ENCODE data around the gene HTR1D. TPM values are rescaled to one million over a fixed set of nuclear protein-coding genes. Genes with fewer than 3 reads are reported as not detected.

HTR1D gene
- total RNA-seq, 1 experiment from 2014 or later, result 15.0 TPM

DNA sequence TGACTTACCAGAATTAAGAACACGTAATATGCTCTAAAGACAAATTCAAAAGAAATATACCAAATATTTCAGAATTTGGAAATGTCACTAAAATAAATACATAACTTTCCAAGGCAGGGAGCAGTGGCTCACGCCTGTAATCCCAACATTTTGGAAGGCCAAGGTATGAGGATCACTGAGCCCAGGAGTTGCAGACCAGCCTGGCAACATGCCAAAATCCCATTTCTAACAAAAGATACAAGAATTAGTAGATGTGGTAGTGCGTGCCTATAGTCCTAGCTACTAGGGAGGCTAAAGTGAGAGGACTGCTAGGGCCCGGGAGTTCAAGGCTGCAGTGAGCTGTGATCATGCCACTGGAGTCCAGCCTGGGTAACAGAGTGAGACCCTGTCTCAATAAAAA is 60.4 kb downstream of the HTR1D start:
- Histone ChIP-seq H3K27me3 (ENCODE audit: insufficient read depth, low read depth) (no peaks in the 10 kb centered on the region), H3F3A (ENCODE audit: insufficient read depth, low read depth) (peaks cover 3% of the 10 kb centered on the region; the same call in 1 of the 2 replicates), H3K4me3 (no peak overlapping the region), H3K9me3 (ENCODE audit: insufficient read depth, low read depth) (no peaks in the 10 kb centered on the region), H3K9me2 (ENCODE audit: insufficient read depth) (no peaks in the 10 kb centered on the region), H3K79me2 (ENCODE audit: low read depth) (peaks cover 90% of the 10 kb centered on the region), H3K36me3 (ENCODE audit: low read depth) (no peaks in the 10 kb centered on the region), H3K4me2 (no peak overlapping the region), H4K20me1 (ENCODE audit: insufficient read depth) (peaks cover 15% of the 10 kb centered on the region), H3K27ac (no peak overlapping the region), H2AFZ (no peak overlapping the region), H3K4me1 (replicated peaks; ENCODE audit: insufficient read depth) (peaks cover 10% of the 10 kb centered on the region; the same call in 1 of the 2 replicates)
- ChIA-PET POLR2A (ENCODE audit: unreplicated experiment) (no interaction called here), CTCF (interaction anchor here (0.7 kb wide), 1 partner anchor 28 kb away, joined by 3 read pairs; no protein-coding TSS in a partner anchor)
- TF ChIP-seq, protein P1, sequence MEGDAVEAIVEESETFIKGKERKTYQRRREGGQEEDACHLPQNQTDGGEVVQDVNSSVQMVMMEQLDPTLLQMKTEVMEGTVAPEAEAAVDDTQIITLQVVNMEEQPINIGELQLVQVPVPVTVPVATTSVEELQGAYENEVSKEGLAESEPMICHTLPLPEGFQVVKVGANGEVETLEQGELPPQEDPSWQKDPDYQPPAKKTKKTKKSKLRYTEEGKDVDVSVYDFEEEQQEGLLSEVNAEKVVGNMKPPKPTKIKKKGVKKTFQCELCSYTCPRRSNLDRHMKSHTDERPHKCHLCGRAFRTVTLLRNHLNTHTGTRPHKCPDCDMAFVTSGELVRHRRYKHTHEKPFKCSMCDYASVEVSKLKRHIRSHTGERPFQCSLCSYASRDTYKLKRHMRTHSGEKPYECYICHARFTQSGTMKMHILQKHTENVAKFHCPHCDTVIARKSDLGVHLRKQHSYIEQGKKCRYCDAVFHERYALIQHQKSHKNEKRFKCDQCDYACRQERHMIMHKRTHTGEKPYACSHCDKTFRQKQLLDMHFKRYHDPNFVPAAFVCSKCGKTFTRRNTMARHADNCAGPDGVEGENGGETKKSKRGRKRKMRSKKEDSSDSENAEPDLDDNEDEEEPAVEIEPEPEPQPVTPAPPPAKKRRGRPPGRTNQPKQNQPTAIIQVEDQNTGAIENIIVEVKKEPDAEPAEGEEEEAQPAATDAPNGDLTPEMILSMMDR (conservative IDR thresholded peaks at IDR 0.05), result no peak
- TF ChIP-seq EZH2 (IDR thresholded peaks at IDR 0.05; ENCODE audit: low read depth), result no peak
- no TSS peak for BruUV-seq (replicated peaks)
- DNase-seq, result no peak
- intact Hi-C loops (cut with micrococcal nuclease; ENCODE audit: unreplicated experiment), result no loop called here

DNA sequence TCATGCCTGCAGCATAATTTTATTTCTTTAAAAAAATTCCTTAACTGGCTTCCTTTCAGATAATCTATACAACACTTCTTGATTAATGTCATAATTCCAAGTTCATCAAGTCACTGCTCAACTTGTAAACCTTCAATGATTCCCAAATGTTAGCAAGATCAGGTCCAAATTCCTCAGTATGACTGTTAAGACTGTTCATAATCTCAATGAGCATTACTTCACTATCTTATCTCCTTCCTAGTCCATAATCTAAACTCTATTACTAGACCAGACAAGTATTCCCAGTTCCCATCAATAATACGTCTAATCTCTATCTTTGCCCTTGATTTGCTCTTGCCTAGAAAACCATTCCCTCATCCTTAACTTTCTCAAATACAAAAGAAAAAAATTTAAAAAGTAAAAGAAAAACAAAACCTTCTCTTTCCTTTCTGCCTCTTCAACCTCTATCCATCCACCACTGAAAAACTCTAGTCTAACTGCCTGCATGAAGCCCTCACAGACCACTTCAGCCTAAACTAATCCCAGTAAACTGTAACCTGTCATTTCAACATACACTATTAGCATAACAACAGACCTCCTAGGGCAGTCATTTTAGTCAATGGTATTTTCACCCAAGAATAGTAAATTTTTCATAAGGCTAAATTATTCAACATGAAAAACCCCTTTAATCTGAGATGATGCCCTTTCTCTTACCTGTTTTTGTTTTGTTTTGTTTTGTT is 64.2 kb downstream of the HTR1D start:
- intact Hi-C loops (cut with micrococcal nuclease; ENCODE audit: unreplicated experiment), result no loop called here
- Histone ChIP-seq H3K4me2 (no peak overlapping the region), H3F3A (ENCODE audit: insufficient read depth, low read depth) (0 out of 2 replicates have a peak, but pooled peaks cover 3% of the 10 kb centered on the region), H3K79me2 (ENCODE audit: low read depth) (peaks cover 72% of the 10 kb centered on the region), H2AFZ (no peak overlapping the region), H3K9me3 (ENCODE audit: insufficient read depth, low read depth) (no peaks in the 10 kb centered on the region), H3K4me3 (no peak overlapping the region), H3K4me1 (replicated peaks; ENCODE audit: insufficient read depth) (no peaks in the 10 kb centered on the region), H3K9me2 (ENCODE audit: insufficient read depth) (no peaks in the 10 kb centered on the region), H3K36me3 (ENCODE audit: low read depth) (no peaks in the 10 kb centered on the region), H4K20me1 (ENCODE audit: insufficient read depth) (peaks cover 12% of the 10 kb centered on the region), H3K27me3 (ENCODE audit: insufficient read depth, low read depth) (no peaks in the 10 kb centered on the region), H3K27ac (no peak overlapping the region)
- POLR2A ChIA-PET (ENCODE audit: unreplicated experiment), result interaction anchor here (0.6 kb wide), 1 partner anchor 26 kb away, joined by 3 read pairs; no protein-coding TSS in a partner anchor
- BruUV-seq (replicated peaks), result no TSS peak
- TF ChIP-seq, protein P1 (conservative IDR thresholded peaks at IDR 0.05), result no peak
- TF ChIP-seq EZH2 (IDR thresholded peaks at IDR 0.05; ENCODE audit: low read depth), result no peak
- DNase-seq, result no peak
- CTCF ChIA-PET, result no interaction called here

DNA sequence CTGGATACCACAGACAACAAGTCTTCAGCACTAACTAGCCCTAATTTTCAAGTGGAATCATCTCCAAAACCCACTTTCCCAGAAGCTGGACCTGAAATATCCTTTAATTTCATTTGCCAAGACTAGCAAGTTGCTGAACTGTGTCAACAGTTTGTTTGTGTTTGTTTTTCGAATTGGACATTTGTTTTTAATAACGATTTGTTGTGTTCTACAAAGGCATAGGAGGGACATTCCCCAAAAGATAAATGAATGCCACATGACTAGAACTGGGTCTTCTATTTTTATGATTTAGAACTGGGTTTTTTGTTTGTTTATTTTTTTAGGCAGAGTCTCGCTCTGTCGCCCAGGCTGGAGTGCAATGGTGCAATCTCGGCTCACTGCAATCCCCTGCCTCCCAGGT is 66.6 kb downstream of the HTR1D start:
- Histone ChIP-seq H3K9me2 (ENCODE audit: insufficient read depth) (no peaks in the 10 kb centered on the region), H3K36me3 (ENCODE audit: low read depth) (no peaks in the 10 kb centered on the region), H3K4me3 (no peak overlapping the region), H3F3A (ENCODE audit: insufficient read depth, low read depth) (0 out of 2 replicates have a peak, but pooled peaks cover 3% of the 10 kb centered on the region), H3K4me2 (no peak overlapping the region), H3K79me2 (ENCODE audit: low read depth) (peaks cover 62% of the 10 kb centered on the region), H2AFZ (no peak overlapping the region), H3K27me3 (ENCODE audit: insufficient read depth, low read depth) (no peaks in the 10 kb centered on the region), H3K27ac (no peak overlapping the region), H4K20me1 (ENCODE audit: insufficient read depth) (peaks cover 10% of the 10 kb centered on the region), H3K9me3 (ENCODE audit: insufficient read depth, low read depth) (no peaks in the 10 kb centered on the region), H3K4me1 (replicated peaks; ENCODE audit: insufficient read depth) (no peaks in the 10 kb centered on the region)
- CTCF ChIA-PET, result no interaction called here
- BruUV-seq (replicated peaks), result no TSS peak
- intact Hi-C loops (cut with micrococcal nuclease; ENCODE audit: unreplicated experiment), result no loop called here
- DNase-seq, result no peak
- POLR2A ChIA-PET (ENCODE audit: unreplicated experiment), result no interaction called here
- TF ChIP-seq EZH2 (IDR thresholded peaks at IDR 0.05; ENCODE audit: low read depth), result no peak
- TF ChIP-seq, protein P1 (conservative IDR thresholded peaks at IDR 0.05), result no peak

Measured in PC-9 (cell line).